ENCODE results near the gene SSR2.

The SSR2 gene

GRCh38 chr1:156060937-156061636, 40.3 kb upstream of the SSR2 start, which contains the start of gene RAB25:
TSS of gene RAB25 (plus strand) at chr1:156061160. CDS start at chr1:156061401, 241 bp downstream.
- no peak within 1 kb of the TSS for H3K4me2 ChIP-seq (ENCODE audit: low read length)
- H4K20me1 ChIP-seq (ENCODE audit: insufficient read depth, low read length) = no peaks in the 10 kb centered on the region
- H2AFZ ChIP-seq (ENCODE audit: low read depth, low read length) = no peak within 1 kb of the TSS
- H3K27me3 ChIP-seq (ENCODE audit: low read depth, low read length) = no peaks in the 10 kb centered on the region
- TF ChIP-seq EZH2phosphoT487 (IDR thresholded peaks at IDR 0.05; ENCODE audit: low read depth) = no peak
- TF ChIP-seq CTCF (IDR thresholded peaks at IDR 0.05; ENCODE audit: low read depth, low read length) = no peak
- no peaks in the 10 kb centered on the region for H3K4me1 ChIP-seq (ENCODE audit: low read length)
- no peaks in the 10 kb centered on the region for H3K9me3 ChIP-seq (ENCODE audit: insufficient read depth, low read length)
- H3K36me3 ChIP-seq (replicated peaks; ENCODE audit: low read depth, low read length) = no peaks in the 10 kb centered on the region
- no peak within 1 kb of the TSS for H3K27ac ChIP-seq (ENCODE audit: low read length)
- no peak within 1 kb of the TSS for H3K4me3 ChIP-seq (ENCODE audit: low read length)
- no peak within 1 kb of the TSS for H3K9ac ChIP-seq (ENCODE audit: low read length)
- H3K79me2 ChIP-seq (ENCODE audit: low read length) = no peaks in the 10 kb centered on the region

- TF ChIP-seq CTCF (IDR thresholded peaks at IDR 0.05; ENCODE audit: low read depth, low read length) (no peak), EZH2phosphoT487 (IDR thresholded peaks at IDR 0.05; ENCODE audit: low read depth) (no peak)
- Histone ChIP-seq H3K4me1 (ENCODE audit: low read length) (peaks cover 12% of the 10 kb centered on the region), H4K20me1 (ENCODE audit: insufficient read depth, low read length) (no peaks in the 10 kb centered on the region), H2AFZ (ENCODE audit: low read depth, low read length) (no peak overlapping the region), H3K9ac (ENCODE audit: low read length) (no peak overlapping the region), H3K4me3 (ENCODE audit: low read length) (no peak overlapping the region), H3K27me3 (ENCODE audit: low read depth, low read length) (no peaks in the 10 kb centered on the region), H3K9me3 (ENCODE audit: insufficient read depth, low read length) (no peaks in the 10 kb centered on the region), H3K4me2 (ENCODE audit: low read length) (no peak overlapping the region), H3K79me2 (ENCODE audit: low read length) (peaks cover 21% of the 10 kb centered on the region), H3K36me3 (replicated peaks; ENCODE audit: low read depth, low read length) (no peaks in the 10 kb centered on the region), H3K27ac (ENCODE audit: low read length) (no peak overlapping the region)
Observed at GRCh38 chr1:156056326-156056849, 35.6 kb upstream of the SSR2 start.

- no peaks in the 10 kb centered on the region for H3K9me3 ChIP-seq (ENCODE audit: insufficient read depth, low read length)
- no peaks in the 10 kb centered on the region for H3K36me3 ChIP-seq (replicated peaks; ENCODE audit: low read depth, low read length)
- peaks cover 12% of the 10 kb centered on the region for H3K4me1 ChIP-seq (ENCODE audit: low read length)
- peak overlapping the region; percentile 89 for H2AFZ ChIP-seq (ENCODE audit: low read depth, low read length)
- TF ChIP-seq EZH2phosphoT487 (IDR thresholded peaks at IDR 0.05; ENCODE audit: low read depth) = no peak
- TF ChIP-seq CTCF (IDR thresholded peaks at IDR 0.05; ENCODE audit: low read depth, low read length) = no peak
- peak overlapping the region; percentile 96 for H3K9ac ChIP-seq (ENCODE audit: low read length)
- peak overlapping the region; percentile 89 for H3K4me2 ChIP-seq (ENCODE audit: low read length)
- H4K20me1 ChIP-seq (ENCODE audit: insufficient read depth, low read length) = no peaks in the 10 kb centered on the region
- H3K79me2 ChIP-seq (ENCODE audit: low read length) = peaks cover 21% of the 10 kb centered on the region
- H3K4me3 ChIP-seq (ENCODE audit: low read length) = peak overlapping the region; percentile 86
- no peaks in the 10 kb centered on the region for H3K27me3 ChIP-seq (ENCODE audit: low read depth, low read length)
- H3K27ac ChIP-seq (ENCODE audit: low read length) = peak overlapping the region; percentile 59
Observed at GRCh38 chr1:156055281-156056048, 34.7 kb upstream of the SSR2 start.
